ENCODE measurements around the gene ZSWIM6. TPM values are rescaled to one million over a fixed set of nuclear protein-coding genes. Genes with fewer than 3 reads are reported as not detected.
"Not testable (repeated sequence)": the region's sequence is repeated elsewhere in the genome, so short reads cannot be mapped to it uniquely, and the experiment has no call there.

Gene ZSWIM6
- polyA plus RNA-seq, 12 donors = 6.4 to 16.5 (median 9.9) TPM; not detected in 1

- DNase-seq = not testable (repeated sequence)
Measured at GRCh38 chr5:61406497-61406896, 74.4 kb downstream of the ZSWIM6 start.

DNA sequence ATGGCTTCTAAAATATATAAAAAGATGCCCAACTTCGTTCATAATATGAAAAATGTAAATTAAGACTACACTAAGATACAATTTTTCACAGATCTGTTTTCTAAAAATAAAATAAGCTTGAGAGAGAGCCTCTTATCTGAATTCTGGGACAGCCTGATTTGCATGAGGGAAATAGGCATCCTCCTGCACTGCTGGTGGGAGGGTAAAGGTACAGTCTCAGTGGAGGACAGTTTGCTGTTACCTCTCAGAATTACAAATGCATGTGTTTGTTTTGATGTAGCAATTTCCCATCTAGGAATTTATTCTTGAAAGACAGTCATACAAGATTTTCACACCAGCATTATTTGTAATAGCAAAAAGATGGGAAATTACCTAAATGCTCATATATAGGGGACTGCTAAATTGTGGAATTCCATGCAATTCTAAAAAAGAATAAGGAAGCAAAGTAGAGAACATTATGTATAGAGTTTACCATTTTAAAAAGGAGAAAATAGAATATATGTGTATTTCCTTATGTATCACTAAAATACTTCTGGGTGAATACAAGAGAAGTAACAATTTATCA lies 75.7 kb downstream of the ZSWIM6 start:
- DNase-seq = no peak

DNA sequence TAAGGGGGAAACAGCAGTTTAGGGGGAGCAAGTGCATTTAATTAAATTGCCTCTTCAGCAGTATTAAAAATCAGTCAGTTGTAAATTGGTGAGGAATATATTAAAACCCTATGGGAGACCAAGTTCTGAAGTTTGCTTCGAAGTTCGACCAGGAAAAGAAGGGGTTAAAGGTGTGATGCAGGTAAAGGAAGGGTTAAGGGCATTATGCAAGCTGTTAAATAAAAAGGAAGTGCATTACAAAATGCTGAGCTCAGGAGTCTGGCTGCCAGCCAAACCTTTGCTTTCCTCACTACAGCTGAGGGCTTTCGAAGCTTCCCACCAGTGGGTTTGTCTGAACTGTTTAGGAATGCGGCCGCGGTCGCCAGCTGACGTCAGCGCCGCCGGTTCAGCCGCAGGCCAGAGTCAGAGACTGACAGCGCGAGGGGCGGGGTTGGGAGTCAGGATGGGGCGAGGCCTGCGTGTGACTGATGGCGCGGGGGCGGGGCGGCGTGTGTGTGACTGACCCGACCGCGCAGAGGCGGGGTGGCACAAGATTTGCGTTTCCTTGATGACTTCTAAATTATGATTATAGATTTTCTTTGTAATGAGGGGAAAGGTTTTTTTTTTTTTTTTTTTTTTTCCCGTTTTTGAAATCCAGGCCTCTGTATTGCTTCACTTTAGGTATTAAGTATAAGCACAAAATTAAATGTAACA lies 76.6 kb downstream of the ZSWIM6 start:
- DNase-seq = peak; percentile 99

DNA sequence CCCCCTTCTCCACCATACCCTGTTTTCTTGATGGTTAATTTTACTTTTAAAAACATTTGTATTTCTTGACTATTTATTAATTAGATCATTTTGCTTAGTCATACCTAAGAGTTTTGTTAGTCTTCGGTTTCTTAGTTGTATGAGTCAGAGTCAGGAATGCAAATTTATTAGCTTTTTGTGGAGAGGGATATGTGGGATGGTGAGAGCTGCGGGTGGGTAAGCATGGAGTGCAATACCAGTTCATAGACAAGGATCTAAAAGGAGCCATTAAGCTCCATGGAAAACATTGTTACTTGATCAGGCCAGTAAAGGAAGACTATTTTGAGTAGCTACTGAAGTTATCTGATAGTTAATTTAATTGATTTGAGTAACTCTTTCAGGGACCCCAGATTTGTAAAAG lies 77.5 kb downstream of the ZSWIM6 start:
- DNase-seq = no peak

DNA sequence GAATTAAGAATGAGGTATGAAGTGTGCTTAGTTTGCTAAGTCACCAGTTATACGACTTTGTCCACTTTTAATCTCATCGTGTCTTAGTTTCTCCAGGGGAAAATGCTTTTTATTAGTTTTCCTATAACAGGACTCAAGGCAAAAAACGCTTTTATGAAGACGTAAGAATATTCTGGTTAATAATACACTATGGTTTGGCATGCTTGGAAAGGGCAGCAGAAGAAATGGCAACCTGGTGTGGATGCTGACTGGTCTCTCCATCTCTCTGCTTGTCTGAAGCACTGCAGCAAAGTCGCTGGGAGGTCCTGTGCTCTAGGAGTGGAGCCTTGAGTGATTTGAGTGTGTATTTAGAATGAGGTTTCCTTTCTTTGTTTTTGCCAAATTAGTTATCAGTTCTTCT lies 78.8 kb downstream of the ZSWIM6 start:
- no peak for DNase-seq

GRCh38 chr5:61412361-61412760 lies 80.3 kb downstream of the ZSWIM6 start:
- DNase-seq = no peak

GRCh38 chr5:61413205-61413604 lies 81.1 kb downstream of the ZSWIM6 start:
- not testable (repeated sequence) for DNase-seq

DNA sequence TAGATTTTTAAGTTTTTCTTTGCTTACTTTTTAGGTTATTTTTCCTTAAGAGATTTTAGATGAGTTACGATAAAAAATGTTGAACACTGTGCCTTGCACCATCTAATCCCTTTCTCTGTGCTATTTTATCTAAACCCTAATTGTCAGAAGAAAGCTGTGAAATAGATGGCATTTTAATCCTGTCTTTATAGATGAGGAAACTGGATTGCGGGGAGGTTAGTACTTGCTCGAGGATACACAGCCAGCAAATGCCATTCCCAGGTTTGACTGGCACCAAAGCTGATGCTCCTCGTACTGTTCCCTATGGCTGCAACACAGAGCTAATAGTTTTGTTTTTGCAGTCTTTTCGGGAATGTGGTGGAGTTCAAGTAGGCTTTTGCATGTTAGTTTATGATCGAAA lies 82.7 kb downstream of the ZSWIM6 start:
- DNase-seq = no peak

DNA sequence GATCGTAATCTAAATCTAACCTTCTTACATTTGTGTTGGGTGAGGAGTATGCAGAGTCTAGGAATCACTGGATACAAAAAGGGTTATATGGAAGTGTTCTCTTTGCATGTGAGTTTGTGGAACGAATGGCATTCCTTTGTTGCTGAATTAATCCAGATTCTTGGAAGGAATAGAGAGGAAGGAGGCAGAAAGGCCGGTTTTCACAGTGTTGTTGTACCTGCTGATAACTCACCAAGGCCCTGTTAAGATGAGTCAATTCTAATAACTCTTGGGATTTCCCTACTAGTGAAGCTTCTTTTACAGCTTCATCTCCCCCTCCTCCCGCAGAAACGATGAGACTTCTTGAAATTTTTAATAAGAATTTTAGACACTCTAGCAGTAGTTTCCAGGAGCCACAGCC lies 84.0 kb downstream of the ZSWIM6 start:
- no peak for DNase-seq

DNA sequence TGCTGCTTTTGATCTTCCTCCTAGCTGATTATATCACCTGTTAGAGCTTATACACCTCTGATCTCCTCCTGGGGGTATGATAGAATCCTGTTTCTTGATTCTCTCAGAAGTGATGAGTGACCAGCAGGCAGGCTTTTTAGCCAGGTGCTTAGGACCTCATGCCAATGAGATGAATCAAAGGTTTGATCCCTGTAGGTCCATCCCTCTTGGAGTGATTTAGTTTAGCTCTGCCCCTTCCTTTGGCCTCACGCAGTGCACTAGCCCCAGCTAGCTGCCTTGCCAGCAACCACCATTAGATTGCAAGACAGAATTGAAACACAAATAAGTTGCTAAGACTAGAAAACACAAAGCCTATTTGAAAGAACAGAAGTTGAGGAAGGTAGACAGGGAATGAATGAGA lies 84.4 kb downstream of the ZSWIM6 start:
- no peak for DNase-seq

GRCh38 chr5:61417340-61417739 lies 85.3 kb downstream of the ZSWIM6 start:
- no peak for DNase-seq

GRCh38 chr5:61417851-61418250 lies 85.8 kb downstream of the ZSWIM6 start:
- no peak for DNase-seq

GRCh38 chr5:61419106-61419505 lies 87.0 kb downstream of the ZSWIM6 start:
- no peak for DNase-seq

DNA sequence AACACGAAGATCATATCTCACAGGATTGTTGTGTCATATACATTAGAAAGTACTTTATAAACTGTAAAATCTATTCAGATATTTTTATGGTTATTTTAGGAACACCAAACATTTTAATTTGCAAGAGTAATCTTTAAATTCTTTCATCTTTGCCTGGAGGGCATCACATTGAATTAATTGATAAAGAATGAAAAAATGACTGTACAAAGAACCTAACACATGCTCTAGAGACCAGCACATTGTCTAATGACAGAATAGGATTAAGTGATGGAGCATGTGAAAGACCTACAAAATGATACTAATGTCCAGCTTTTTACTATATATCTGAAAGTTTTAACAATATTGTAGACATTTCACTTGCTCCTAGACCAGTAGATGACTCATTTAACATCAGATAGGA lies 88.0 kb downstream of the ZSWIM6 start:
- DNase-seq = no peak

GRCh38 chr5:61421262-61421661 lies 89.2 kb downstream of the ZSWIM6 start:
- DNase-seq = not testable (repeated sequence)

DNA sequence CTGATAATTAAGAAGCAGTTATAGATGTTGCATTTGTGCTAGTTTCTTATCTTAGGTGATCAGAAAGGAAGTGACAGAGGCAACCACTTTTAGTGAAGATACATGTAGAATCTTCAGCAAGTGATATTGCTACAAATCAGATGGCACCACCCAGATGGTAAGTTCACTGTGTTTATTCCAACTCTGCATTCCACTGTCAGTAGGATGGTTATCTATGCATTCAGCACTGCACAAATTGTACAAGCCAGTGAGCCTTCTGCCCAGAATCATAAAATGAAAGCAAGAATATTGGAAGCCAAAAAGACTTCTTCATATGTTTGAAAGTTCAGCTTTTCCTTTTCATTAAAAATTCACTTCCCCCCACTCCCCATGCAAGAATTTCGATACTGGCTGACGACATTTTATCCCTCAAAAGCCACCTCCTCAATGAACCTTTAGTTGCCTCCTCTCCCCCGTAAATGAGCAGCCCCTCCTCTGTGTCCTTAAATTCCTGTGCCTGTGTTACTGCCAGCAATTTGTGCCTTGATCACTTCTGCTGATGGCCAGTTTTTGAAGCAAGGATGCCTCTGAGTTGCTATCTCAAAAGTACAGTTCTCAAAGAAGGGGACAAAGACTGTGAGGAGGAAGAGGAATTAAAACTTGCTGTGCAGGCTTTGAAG lies 91.6 kb downstream of the ZSWIM6 start:
- no peak for DNase-seq

GRCh38 chr5:61425918-61426317 lies 93.9 kb downstream of the ZSWIM6 start:
- no peak for DNase-seq

- no peak for DNase-seq
Measured at GRCh38 chr5:61429906-61430305, 97.8 kb downstream of the ZSWIM6 start.

GRCh38 chr5:61431923-61432620 lies 100.0 kb downstream of the ZSWIM6 start:
- no peak for DNase-seq

GRCh38 chr5:61435368-61435767 lies 103.3 kb downstream of the ZSWIM6 start:
- DNase-seq = no peak

GRCh38 chr5:61438298-61438970 lies 106.4 kb downstream of the ZSWIM6 start:
- no peak for DNase-seq

- no peak for DNase-seq
Measured at GRCh38 chr5:61440086-61440485, 108.0 kb downstream of the ZSWIM6 start.

Data from muscle of arm (tissue), 12 donors.